ENCODE results near the gene SLC17A1.

SLC17A1 gene

GRCh38 chr6:25774120-25774715 is 57.6 kb downstream of the SLC17A1 start:
- TF ChIP-seq TAF1 (IDR thresholded peaks at IDR 0.05; ENCODE audit: borderline replicate concordance, insufficient read depth, low read length) = no peak
- TF ChIP-seq POLR2AphosphoS5 (IDR thresholded peaks at IDR 0.05; ENCODE audit: low read depth, low read length) = no peak
- TF ChIP-seq FOXP2 (optimal IDR thresholded peaks at IDR 0.05; ENCODE audit: borderline replicate concordance, extremely low read depth, extremely low read length, insufficient read depth) = no peak
- no peak for TF ChIP-seq REST (IDR thresholded peaks at IDR 0.05; ENCODE audit: insufficient read depth in 1 of 2, low read depth in 2 of 2, low read length in 2 of 2)
- no peak for TF ChIP-seq SIN3A (IDR thresholded peaks at IDR 0.05; ENCODE audit: borderline replicate concordance, insufficient read depth, low read length)

DNA sequence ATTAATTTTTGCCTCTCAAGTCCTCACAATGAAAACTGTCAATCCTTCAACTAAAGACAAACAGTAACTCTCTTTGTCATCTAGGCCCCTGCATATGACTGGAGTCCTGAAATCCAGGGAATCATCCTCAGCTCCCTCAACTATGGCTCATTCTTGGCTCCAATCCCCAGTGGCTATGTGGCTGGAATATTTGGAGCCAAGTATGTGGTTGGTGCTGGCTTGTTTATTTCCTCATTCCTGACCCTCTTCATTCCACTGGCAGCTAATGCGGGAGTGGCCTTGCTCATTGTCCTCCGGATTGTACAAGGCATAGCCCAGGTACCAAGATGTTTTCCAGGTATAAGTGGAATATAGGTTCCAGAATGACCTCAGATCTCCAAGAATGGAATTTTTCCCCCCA is 61.9 kb downstream of the SLC17A1 start:
- TF ChIP-seq TAF1 (IDR thresholded peaks at IDR 0.05; ENCODE audit: borderline replicate concordance, insufficient read depth, low read length) (no peak), SIN3A (IDR thresholded peaks at IDR 0.05; ENCODE audit: borderline replicate concordance, insufficient read depth, low read length) (no peak), FOXP2 (optimal IDR thresholded peaks at IDR 0.05; ENCODE audit: borderline replicate concordance, extremely low read depth, extremely low read length, insufficient read depth) (no peak), REST (IDR thresholded peaks at IDR 0.05; ENCODE audit: insufficient read depth in 1 of 2, low read depth in 2 of 2, low read length in 2 of 2) (no peak), POLR2AphosphoS5 (IDR thresholded peaks at IDR 0.05; ENCODE audit: low read depth, low read length) (no peak)

DNA sequence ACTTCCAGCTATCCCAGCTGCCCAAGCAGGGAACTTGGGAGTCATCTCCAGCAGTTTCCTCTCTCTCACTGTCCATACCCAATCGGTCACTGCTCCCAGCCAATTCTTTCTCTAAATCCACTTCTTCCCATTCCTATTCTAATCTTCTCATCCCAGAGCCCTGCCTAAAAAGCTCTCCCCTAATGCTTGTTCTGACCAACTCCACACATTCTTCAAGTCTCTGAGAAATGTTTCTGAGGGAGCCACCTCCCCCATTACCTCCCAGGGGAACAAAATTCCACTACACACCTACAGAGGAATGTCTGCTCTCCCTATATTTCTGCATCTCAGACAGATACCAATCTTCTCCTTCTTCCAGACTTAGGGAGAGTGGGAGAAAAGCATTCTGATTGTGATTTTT is 63.3 kb downstream of the SLC17A1 start:
- TF ChIP-seq POLR2AphosphoS5 (IDR thresholded peaks at IDR 0.05; ENCODE audit: low read depth, low read length) (no peak), SIN3A (IDR thresholded peaks at IDR 0.05; ENCODE audit: borderline replicate concordance, insufficient read depth, low read length) (no peak), TAF1 (IDR thresholded peaks at IDR 0.05; ENCODE audit: borderline replicate concordance, insufficient read depth, low read length) (no peak), REST (IDR thresholded peaks at IDR 0.05; ENCODE audit: insufficient read depth in 1 of 2, low read depth in 2 of 2, low read length in 2 of 2) (no peak), FOXP2 (optimal IDR thresholded peaks at IDR 0.05; ENCODE audit: borderline replicate concordance, extremely low read depth, extremely low read length, insufficient read depth) (no peak)

GRCh38 chr6:25764611-25765010 is 67.2 kb downstream of the SLC17A1 start:
- TF ChIP-seq REST (IDR thresholded peaks at IDR 0.05; ENCODE audit: insufficient read depth in 1 of 2, low read depth in 2 of 2, low read length in 2 of 2) = no peak
- no peak for TF ChIP-seq POLR2AphosphoS5 (IDR thresholded peaks at IDR 0.05; ENCODE audit: low read depth, low read length)
- no peak for TF ChIP-seq TAF1 (IDR thresholded peaks at IDR 0.05; ENCODE audit: borderline replicate concordance, insufficient read depth, low read length)
- no peak for TF ChIP-seq FOXP2 (optimal IDR thresholded peaks at IDR 0.05; ENCODE audit: borderline replicate concordance, extremely low read depth, extremely low read length, insufficient read depth)
- no peak for TF ChIP-seq SIN3A (IDR thresholded peaks at IDR 0.05; ENCODE audit: borderline replicate concordance, insufficient read depth, low read length)

All from PFSK-1 (cell line).